Measurements from ENCODE around the gene BSPRY. TPM values are rescaled to one million over a fixed set of nuclear protein-coding genes. Genes with fewer than 3 reads are reported as not detected.

The BSPRY gene
- total RNA-seq (ENCODE audit: low replicate concordance) = 9.0 and 22.6 TPM in 2 replicates
- long read RNA-seq, partial matches to known transcripts = 0 of 2 reads
- long read RNA-seq, other reads (novel, unspliced or antisense) = 1 of 2 reads

- peak within 1 kb of the TSS; percentile 72 for H3K27ac Mint-ChIP-seq
- DNase-seq (ENCODE audit: extremely low spot score, unreplicated experiment) = no peak
- peaks cover 5% of the 10 kb centered on the region for H3K36me3 Mint-ChIP-seq
- H3K4me3 Mint-ChIP-seq = peak within 1 kb of the TSS; percentile 87
- TF ChIP-seq CTCF (conservative IDR thresholded peaks at IDR 0.05) = no peak
- peaks cover 67% of the 10 kb centered on the region for H3K27me3 Mint-ChIP-seq
- H3K4me1 Mint-ChIP-seq (ENCODE audit: unreplicated experiment) = no peaks in the 10 kb centered on the region
- H3K9me3 Mint-ChIP-seq = no peaks in the 10 kb centered on the region
These were observed at the start of gene BSPRY for GRCh38 chr9:113349445-113350094. TSS of gene BSPRY (plus strand) at chr9:113349541. CDS start at chr9:113349580, 39 bp downstream.

- no peak for TF ChIP-seq CTCF (conservative IDR thresholded peaks at IDR 0.05)
- H3K4me1 Mint-ChIP-seq (ENCODE audit: unreplicated experiment) = peaks cover 14% of the 10 kb centered on the region
- no peak for DNase-seq (ENCODE audit: extremely low spot score, unreplicated experiment)
- H3K27ac Mint-ChIP-seq = no peak overlapping the region
- peaks cover 4% of the 10 kb centered on the region for H3K27me3 Mint-ChIP-seq
- no peaks in the 10 kb centered on the region for H3K36me3 Mint-ChIP-seq
- H3K9me3 Mint-ChIP-seq = no peaks in the 10 kb centered on the region
- H3K4me3 Mint-ChIP-seq = no peak overlapping the region
These were observed 49.5 kb upstream of the BSPRY start for GRCh38 chr9:113299800-113300292.

- H3K4me1 Mint-ChIP-seq (ENCODE audit: unreplicated experiment) = peaks cover 14% of the 10 kb centered on the region
- H3K9me3 Mint-ChIP-seq = no peaks in the 10 kb centered on the region
- TF ChIP-seq CTCF (conservative IDR thresholded peaks at IDR 0.05) = no peak
- no peak overlapping the region for H3K4me3 Mint-ChIP-seq
- H3K27me3 Mint-ChIP-seq = peaks cover 4% of the 10 kb centered on the region
- H3K36me3 Mint-ChIP-seq = no peaks in the 10 kb centered on the region
- DNase-seq (ENCODE audit: extremely low spot score, unreplicated experiment) = no peak
- no peak overlapping the region for H3K27ac Mint-ChIP-seq
These were observed 47.8 kb upstream of the BSPRY start for GRCh38 chr9:113301548-113301947.

GRCh38 chr9:113302792-113303418 lies 46.4 kb upstream of the BSPRY start, which contains the start of gene RNF183:
TSS of gene RNF183 (minus strand) at chr9:113303376. CDS start at chr9:113298184, 5,192 bp downstream.
- H3K9me3 Mint-ChIP-seq = no peaks in the 10 kb centered on the region
- no peak for DNase-seq (ENCODE audit: extremely low spot score, unreplicated experiment)
- peak within 1 kb of the TSS; percentile 25 for H3K27ac Mint-ChIP-seq
- H3K4me3 Mint-ChIP-seq = no peak within 1 kb of the TSS
- H3K4me1 Mint-ChIP-seq (ENCODE audit: unreplicated experiment) = peaks cover 14% of the 10 kb centered on the region
- H3K36me3 Mint-ChIP-seq = no peaks in the 10 kb centered on the region
- peaks cover 4% of the 10 kb centered on the region for H3K27me3 Mint-ChIP-seq
- TF ChIP-seq CTCF (conservative IDR thresholded peaks at IDR 0.05) = no peak

- no peaks in the 10 kb centered on the region for H3K36me3 Mint-ChIP-seq
- no peaks in the 10 kb centered on the region for H3K9me3 Mint-ChIP-seq
- H3K27me3 Mint-ChIP-seq = no peaks in the 10 kb centered on the region
- no peak overlapping the region for H3K27ac Mint-ChIP-seq
- peaks cover 9% of the 10 kb centered on the region for H3K4me1 Mint-ChIP-seq (ENCODE audit: unreplicated experiment)
- no peak for DNase-seq (ENCODE audit: extremely low spot score, unreplicated experiment)
- TF ChIP-seq CTCF (conservative IDR thresholded peaks at IDR 0.05) = no peak
- no peak overlapping the region for H3K4me3 Mint-ChIP-seq
These were observed 42.8 kb upstream of the BSPRY start for GRCh38 chr9:113306566-113306965.

All from type B pancreatic cell (in vitro differentiated cells).